Fibroblast of lung (primary cell): ENCODE data around the gene GUCA1A. TPM values are rescaled to one million over a fixed set of nuclear protein-coding genes. Genes with fewer than 3 reads are reported as not detected.

Experiments
- DNase-seq, 2 donors: peaks; one replicate each; pipeline versions ENCODE4 v3.0.0 to v3.0.0-alpha.2; 2010; ENCODE audit warnings: low read depth in 2 of 2
- H2AFZ ChIP-seq: 2 replicates; pipeline ENCODE4 v1.5.1; 2012; ENCODE audit warnings: low read length, control low read depth, inconsistent platforms
- H3K27ac ChIP-seq: 2 replicates; pipeline ENCODE4 v1.5.1; 2011; ENCODE audit warnings: low read length, control low read depth; ENCODE audit not compliant: insufficient read depth
- H3K27me3 ChIP-seq: 2 replicates; pipeline ENCODE4 v1.5.1; 2011; ENCODE audit warnings: mild to moderate bottlenecking, low read length; ENCODE audit not compliant: control insufficient read depth, insufficient read depth
- H3K36me3 ChIP-seq: 2 replicates; pipeline ENCODE4 v1.5.1; 2011; ENCODE audit warnings: low read length; ENCODE audit not compliant: control insufficient read depth, insufficient read depth
- H3K4me1 ChIP-seq: 2 replicates; pipeline ENCODE4 v1.5.1; 2011; ENCODE audit warnings: low read length; ENCODE audit not compliant: control insufficient read depth, insufficient read depth; ENCODE audit errors: extremely low read depth
- H3K4me2 ChIP-seq: 2 replicates; pipeline ENCODE4 v1.5.1; 2011; ENCODE audit warnings: low read length, control low read depth; ENCODE audit not compliant: insufficient read depth; ENCODE audit errors: extremely low read depth
- H3K4me3 ChIP-seq, 4 experiments: fragments of 200-600 bp in 1 of 4; sonication (generic) in 1 of 4; replicated peaks in 1 of 4; 2 replicates each; pipeline ENCODE4 v1.5.1; 2011 to 2016; ENCODE audit warnings: low read length in 4 of 4, low read depth in 3 of 4, mild to moderate bottlenecking in 3 of 4, control low read depth in 2 of 4, inconsistent platforms in 1 of 4, mixed read lengths in 1 of 4; ENCODE audit not compliant: insufficient read depth in 1 of 4; ENCODE audit errors: control extremely low read depth in 1 of 4
- H3K79me2 ChIP-seq: 2 replicates; pipeline ENCODE4 v1.5.1; 2012; ENCODE audit warnings: mild to moderate bottlenecking, low read length, inconsistent platforms; ENCODE audit not compliant: control insufficient read depth, insufficient read depth
- H3K9ac ChIP-seq: 2 replicates; pipeline ENCODE4 v1.5.1; 2011; ENCODE audit warnings: mild to moderate bottlenecking, low read length, control low read depth; ENCODE audit not compliant: insufficient read depth
- H3K9me3 ChIP-seq: 2 replicates; pipeline ENCODE4 v1.5.1; 2012; ENCODE audit warnings: low read depth, low read length; ENCODE audit not compliant: control insufficient read depth, insufficient read depth
- H4K20me1 ChIP-seq: 2 replicates; pipeline ENCODE4 v1.5.1; 2011; ENCODE audit warnings: low read length; ENCODE audit not compliant: control insufficient read depth, insufficient read depth; ENCODE audit errors: extremely low read depth
- CTCF ChIP-seq, 2 donors: IDR thresholded peaks in 1 of 2; conservative IDR thresholded peaks in 1 of 2; 1 replicate in 1 of 2; 2 replicates in 1 of 2; pipeline ENCODE4 v1.5.1; 2011 to 2012; ENCODE audit warnings: low read length in 2 of 2, control low read depth in 1 of 2, inconsistent platforms in 1 of 2, low read depth in 1 of 2, mild to moderate bottlenecking in 1 of 2
- EZH2 ChIP-seq: IDR thresholded peaks from 2 replicates; pipeline ENCODE4 v1.5.1; 2012; ENCODE audit warnings: low read length, control low read depth, mild to moderate bottlenecking; ENCODE audit errors: missing control alignments
- polyA plus RNA-seq, 2 donors: library from polyadenylated mRNA; depleted of rRNA in 1 of 2; stranded (reverse) in 1 of 2; unstranded in 1 of 2; fragments of >200 nt; gene quantifications; 2 replicates each; pipeline ENCODE4 v1.2.1, GENCODE V29; 2011 to 2012; ENCODE audit warnings: missing spikeins in 1 of 2
- total RNA-seq: library from RNA; depleted of rRNA; stranded (reverse); fragments of >200 nt; gene quantifications from 2 replicates; pipeline ENCODE4 v1.2.1, GENCODE V29; 2014

GUCA1A gene
- total and polyA plus RNA-seq, 2 donors (not counting 1 experiment from before 2014, with no cell fraction given): 0.16 to 0.33 TPM

GRCh38 chr6:42163981-42164380 is 9.2 kb upstream of the GUCA1A start:
- Histone ChIP-seq H3K4me2 (no peak overlapping the region), H3K4me1 (peaks cover 2% of the 10 kb centered on the region), H3K27me3 (peaks cover 13% of the 10 kb centered on the region), H2AFZ (no peak overlapping the region), H3K79me2 (no peaks in the 10 kb centered on the region), H3K9ac (no peak overlapping the region), H4K20me1 (no peaks in the 10 kb centered on the region), H3K9me3 (no peaks in the 10 kb centered on the region), H3K4me3 (no peak overlapping the region), H3K27ac (no peak overlapping the region), H3K36me3 (no peaks in the 10 kb centered on the region)
- DNase-seq: peak in 1 of 2 donors; percentile 45
- TF ChIP-seq CTCF (conservative IDR thresholded peaks at IDR 0.05 in 1 of 2, IDR thresholded peaks at IDR 0.05 in 1 of 2; ENCODE audit: low read depth in 1 of 2, low read length in 2 of 2) (no peak), EZH2 (no peak)

DNA sequence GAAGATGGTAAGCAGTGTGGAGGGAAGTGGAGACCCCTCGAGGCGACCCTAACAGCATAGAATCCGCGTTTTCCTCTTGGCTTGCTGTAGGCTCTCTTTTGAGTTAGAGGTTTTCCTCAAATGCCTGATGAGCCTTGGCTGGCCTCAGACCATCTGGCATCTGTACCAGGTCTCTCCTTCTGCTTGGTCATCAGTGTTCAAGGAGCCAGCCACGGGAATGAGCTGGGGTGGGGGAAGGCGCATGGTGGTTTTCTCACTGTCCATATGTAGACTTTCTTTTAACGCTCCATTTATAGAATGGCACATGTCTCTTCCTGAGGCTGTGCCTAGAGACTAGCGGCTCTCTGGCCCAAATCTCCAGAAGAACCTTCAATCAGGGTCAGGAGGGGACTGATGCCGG is 8.1 kb upstream of the GUCA1A start:
- DNase-seq: peak in 1 of 2 donors; percentile 73
- no peak for TF ChIP-seq CTCF (conservative IDR thresholded peaks at IDR 0.05 in 1 of 2, IDR thresholded peaks at IDR 0.05 in 1 of 2; ENCODE audit: low read depth in 1 of 2, low read length in 2 of 2)
- TF ChIP-seq EZH2: no peak
- Histone ChIP-seq H3K9me3 (no peaks in the 10 kb centered on the region), H3K27ac (no peak overlapping the region), H3K36me3 (no peaks in the 10 kb centered on the region), H3K9ac (no peak overlapping the region), H3K4me1 (peaks cover 2% of the 10 kb centered on the region), H2AFZ (no peak overlapping the region), H3K4me3 (no peak overlapping the region), H4K20me1 (no peaks in the 10 kb centered on the region), H3K4me2 (peak overlapping the region; percentile 13), H3K79me2 (no peaks in the 10 kb centered on the region), H3K27me3 (peaks cover 13% of the 10 kb centered on the region)

DNA sequence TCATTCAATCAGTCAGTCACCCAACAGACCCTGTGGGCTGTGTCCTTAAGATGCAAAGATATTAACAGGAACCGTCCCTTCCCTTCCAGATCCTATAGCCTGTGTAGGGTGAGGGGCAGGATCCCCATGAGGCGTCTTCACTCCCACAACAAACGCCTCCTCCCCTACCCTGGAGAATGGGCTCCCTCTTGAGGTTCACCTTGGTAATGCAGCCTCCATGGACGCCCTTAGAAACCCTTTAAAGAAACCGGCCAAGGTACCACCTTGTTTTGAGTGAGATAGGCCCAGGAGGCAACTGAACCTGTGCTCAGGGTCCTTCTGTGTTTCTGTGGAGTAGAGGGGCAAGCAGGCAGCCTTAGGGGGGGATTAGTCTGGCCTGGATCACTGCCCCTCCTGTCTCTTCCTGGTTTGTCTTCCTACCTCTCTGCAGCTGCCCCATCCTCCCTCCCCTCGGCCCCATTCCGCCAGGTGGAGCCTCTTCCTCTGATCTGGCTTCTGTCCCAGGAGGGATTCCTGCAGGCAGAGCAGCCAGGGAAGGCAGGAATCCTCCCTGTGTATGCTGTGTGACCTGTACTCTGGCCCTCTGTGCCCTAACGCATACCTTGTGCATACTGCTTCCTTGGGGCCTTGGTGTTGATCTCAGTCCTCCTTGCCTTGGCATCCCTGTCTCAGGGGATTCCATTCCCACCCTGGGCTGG is 6.6 kb upstream of the GUCA1A start:
- Histone ChIP-seq H3K4me3 (no peak overlapping the region), H2AFZ (peak overlapping the region; percentile 69), H4K20me1 (no peaks in the 10 kb centered on the region), H3K4me1 (peaks cover 2% of the 10 kb centered on the region), H3K4me2 (no peak overlapping the region), H3K9ac (no peak overlapping the region), H3K79me2 (no peaks in the 10 kb centered on the region), H3K9me3 (no peaks in the 10 kb centered on the region), H3K27ac (no peak overlapping the region), H3K27me3 (peaks cover 5% of the 10 kb centered on the region), H3K36me3 (no peaks in the 10 kb centered on the region)
- no peak for TF ChIP-seq EZH2
- peak; percentile 95 to 96 for TF ChIP-seq CTCF (conservative IDR thresholded peaks at IDR 0.05 in 1 of 2, IDR thresholded peaks at IDR 0.05 in 1 of 2; ENCODE audit: low read depth in 1 of 2, low read length in 2 of 2)
- peak; percentile 50 to 76 for DNase-seq
